Globus pallidus (tissue), 1 donor: ENCODE results near the gene EIF2D.
A peak's percentile ranks its signal among the peaks of the same experiment; 100 is the strongest.
"Not testable (repeated sequence)": the region's sequence is repeated elsewhere in the genome, so short reads cannot be mapped to it uniquely, and the experiment has no call there.

Experiments
- DNase-seq: peaks from one replicate; pipeline ENCODE4 v3.0.0-alpha.2; 2015; ENCODE audit warnings: low spot score

EIF2D gene

DNA sequence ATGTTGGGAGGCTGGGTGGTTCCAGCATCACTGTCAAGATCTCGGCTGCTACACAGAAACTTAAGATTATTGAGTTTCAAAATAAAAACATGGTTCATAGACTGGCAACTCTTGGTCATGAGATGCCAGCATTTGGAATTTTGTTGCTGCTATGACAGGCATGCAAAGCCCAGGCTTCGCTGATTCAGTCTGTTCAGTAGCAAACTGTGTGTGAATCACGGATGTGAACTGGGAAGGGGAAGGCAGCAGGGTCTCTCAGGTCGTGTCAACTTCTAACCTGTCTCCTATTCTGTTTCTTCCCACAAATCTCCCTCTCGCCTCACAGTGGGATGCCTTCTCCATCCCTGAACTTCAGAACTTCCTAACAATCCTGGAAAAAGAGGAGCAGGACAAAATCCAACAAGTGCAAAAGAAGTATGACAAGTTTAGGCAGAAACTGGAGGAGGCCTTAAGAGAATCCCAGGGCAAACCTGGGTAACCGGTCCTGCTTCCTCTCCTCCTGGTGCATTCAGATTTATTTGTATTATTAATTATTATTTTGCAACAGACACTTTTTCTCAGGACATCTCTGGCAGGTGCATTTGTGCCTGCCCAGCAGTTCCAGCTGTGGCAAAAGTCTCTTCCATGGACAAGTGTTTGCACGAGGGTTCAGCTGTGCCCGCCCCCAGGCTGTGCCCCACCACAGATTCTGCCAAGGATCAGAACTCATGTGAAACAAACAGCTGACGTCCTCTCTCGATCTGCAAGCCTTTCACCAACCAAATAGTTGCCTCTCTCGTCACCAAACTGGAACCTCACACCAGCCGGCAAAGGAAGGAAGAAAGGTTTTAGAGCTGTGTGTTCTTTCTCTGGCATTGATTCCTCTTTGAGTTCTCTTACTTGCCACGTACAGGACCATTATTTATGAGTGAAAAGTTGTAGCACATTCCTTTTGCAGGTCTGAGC is 25.5 kb downstream of the EIF2D start:
- DNase-seq: no peak

GRCh38 chr1:206584683-206585082 is 27.6 kb downstream of the EIF2D start:
- DNase-seq: no peak

- peak; percentile 63 for DNase-seq
These were observed 28.3 kb downstream of the EIF2D start for GRCh38 chr1:206583707-206584648.

DNA sequence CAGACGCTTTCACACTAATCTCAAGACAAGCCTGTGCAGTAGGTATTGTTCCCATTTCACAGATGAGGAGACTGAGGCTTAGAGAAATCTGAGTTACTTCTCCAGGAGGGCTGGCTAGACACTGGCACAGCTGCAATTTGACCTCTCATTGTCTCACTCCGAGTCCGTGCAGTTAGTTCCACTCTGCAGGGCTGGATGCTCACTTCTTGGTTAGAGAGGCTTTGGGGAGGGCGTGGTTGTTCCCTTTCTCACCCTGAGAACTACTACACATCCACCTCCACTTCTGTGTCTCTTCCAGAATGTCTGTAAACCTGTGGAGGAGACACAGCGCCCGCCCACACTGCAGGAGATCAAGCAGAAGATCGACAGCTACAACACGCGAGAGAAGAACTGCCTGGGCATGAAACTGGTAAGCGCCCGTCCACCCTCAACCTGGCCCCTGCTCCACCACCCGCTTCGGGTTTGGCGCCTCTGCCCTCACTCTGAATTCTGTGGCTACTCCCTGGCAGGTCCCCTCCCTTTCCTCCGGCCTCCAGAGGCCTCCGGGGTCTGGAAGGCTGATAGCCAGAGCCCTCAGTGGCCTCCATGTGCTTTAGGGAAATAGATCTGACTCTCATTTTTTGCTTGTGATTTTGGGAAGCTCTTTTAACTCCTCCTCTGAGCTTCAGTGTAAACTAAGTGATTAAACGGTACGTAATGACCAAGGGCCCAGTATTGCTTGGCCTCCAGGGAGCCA is 29.1 kb downstream of the EIF2D start:
- no peak for DNase-seq

DNA sequence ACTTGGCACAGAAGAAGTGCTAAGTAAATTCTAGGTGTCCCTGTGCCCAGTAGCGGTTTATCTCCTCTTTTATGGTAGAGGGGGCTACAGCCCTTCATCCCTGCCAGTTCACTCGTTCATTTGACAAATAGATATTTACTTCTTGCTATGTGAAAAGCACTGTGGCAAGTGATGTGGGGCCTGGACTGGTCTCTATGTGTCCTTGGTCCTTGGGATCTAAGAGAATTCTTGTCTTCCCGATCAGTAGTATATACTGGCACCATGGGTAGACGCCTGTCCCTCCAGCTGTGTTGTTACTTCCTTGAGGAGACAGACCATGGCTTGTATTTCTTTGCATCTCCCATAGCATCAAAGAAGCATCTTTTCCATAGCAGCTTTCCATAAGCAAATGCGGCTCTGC is 29.7 kb downstream of the EIF2D start:
- DNase-seq: no peak

DNA sequence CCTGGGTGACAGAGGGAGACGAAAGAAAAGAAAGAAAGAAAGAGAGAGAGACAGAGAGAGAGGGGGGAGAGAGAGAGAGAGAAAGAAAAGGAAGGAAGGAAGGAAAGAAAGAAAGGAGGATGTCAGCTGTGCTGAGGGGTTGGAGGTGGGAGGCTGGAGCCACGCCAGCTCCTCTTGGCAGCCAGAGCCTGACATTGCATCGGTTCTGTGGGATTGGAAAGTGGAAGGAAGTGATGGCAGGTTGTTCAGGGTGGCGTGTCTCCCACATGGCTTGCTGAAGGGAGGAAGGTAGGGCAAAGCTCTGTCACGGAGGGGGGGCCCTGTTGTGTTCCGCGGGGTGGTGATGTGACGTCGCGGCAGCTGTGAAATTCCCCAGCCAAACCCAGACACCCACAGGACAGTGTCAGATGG is 30.7 kb downstream of the EIF2D start:
- DNase-seq: no peak

GRCh38 chr1:206581114-206581497 is 31.2 kb downstream of the EIF2D start:
- not testable (repeated sequence) for DNase-seq

DNA sequence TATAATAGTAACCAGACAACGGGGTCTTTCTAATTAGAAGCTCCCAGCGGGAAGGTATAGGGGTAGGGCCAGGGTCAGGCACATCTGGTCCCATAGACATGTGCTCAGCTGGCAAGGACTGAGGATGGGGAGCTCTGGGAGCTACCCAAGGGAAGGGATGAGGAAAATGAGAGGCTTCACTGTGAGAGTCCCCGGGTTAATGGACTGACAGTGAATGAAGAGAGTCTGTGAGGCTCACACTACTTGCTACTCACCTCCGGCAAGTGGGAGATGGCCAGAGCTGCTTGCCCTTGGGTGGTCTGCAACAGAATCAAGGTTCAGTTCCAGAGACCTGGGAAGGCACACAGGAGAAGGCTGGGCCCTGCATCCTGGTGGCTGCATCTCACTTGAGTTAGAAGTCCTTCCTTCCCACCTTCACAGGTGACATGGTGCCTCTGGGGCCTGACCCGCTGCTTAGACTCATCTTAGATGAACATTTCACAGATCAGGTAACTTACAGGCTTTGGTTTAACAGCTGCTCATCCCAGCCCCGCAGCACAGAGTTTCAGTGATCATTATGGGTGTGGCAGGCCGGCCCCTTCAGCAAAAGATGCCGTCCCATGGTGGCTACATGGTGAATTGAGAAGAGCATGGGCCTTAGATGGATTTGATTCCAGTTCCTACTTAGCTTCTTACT is 31.7 kb downstream of the EIF2D start:
- DNase-seq: no peak

GRCh38 chr1:206579747-206580437 is 32.4 kb downstream of the EIF2D start:
- peak; percentile 71 for DNase-seq

DNA sequence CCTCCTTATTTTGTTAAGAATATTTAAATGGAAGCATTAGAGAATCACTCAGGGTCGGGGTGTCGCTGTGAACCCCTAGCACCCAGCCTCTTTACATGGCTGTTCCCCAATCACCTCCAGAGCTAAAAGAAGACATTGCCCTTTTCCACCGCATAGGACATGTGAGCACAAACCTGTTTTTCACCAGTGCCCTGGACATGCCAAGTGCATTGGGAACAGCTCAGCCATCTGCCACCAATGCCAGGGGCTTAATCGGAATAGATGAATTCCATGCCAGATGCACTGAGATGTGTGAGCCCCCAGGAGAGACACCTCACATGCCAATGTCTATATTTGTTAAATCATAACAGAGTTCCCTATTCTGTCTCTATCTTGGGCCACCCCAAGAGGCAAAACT is 33.3 kb downstream of the EIF2D start:
- no peak for DNase-seq

- no peak for DNase-seq
These were observed 33.9 kb downstream of the EIF2D start for GRCh38 chr1:206578068-206578977.

- no peak for DNase-seq
These were observed 34.6 kb downstream of the EIF2D start for GRCh38 chr1:206577626-206578025.

GRCh38 chr1:206575894-206576737 is 36.1 kb downstream of the EIF2D start:
- no peak for DNase-seq

- peak; percentile 68 for DNase-seq
These were observed 36.9 kb downstream of the EIF2D start for GRCh38 chr1:206575165-206575893.

- no peak for DNase-seq
These were observed 38.5 kb downstream of the EIF2D start for GRCh38 chr1:206573762-206574161.

DNA sequence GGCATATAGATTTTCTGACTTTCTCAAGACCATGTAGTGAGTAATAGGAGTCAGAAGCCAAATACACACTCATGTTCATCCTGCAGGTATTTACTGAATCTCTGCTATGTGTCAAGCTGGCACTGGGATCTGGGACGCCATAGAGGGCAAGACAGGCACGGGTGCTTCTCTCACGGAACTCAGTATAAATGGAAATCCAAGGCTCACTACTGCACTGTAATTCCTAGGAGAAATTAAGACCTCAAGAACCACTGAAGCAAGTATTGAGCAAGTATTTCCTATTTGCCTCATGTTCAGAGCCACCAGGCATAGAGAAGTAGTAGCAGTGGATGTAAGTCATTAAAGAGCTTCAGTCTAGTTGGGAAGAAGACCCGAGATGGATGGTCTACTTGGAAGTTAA is 38.9 kb downstream of the EIF2D start:
- no peak for DNase-seq

DNA sequence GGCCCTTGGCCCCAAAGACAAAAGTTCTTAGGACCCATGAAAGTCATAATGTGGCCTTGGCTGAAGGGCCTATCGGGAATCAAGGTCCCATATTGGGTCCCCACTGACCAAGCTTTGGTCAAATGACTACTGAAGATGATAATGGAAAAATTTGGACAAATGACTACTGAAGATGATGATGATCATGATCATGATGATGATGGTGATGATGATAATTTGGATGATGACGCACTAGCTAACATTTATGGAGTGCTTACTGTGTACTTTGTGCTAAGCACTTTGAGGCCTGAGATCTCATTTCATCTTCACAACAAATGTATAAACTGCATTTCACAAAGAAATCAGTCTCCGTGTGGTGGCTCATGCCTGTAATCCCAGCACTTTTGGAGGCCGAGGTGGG is 39.4 kb downstream of the EIF2D start:
- DNase-seq: no peak

DNA sequence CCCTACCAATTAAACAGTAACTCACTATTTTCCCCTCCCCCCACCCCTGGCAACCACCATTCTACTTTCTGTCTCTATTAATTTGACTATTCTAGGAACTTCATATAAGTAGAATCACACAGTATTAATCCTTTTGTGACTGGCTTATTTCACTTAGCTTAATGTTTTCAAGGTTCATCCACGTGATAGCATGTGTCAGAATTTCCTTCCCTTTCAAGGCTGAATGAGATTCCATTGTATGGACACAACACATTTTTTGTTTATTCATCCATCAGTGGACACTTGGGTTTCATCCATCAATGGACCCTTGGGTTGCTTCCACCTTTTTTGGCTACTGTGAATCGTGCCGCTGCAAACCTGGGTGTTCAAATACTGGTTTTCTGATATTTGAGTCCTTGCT is 41.7 kb downstream of the EIF2D start:
- DNase-seq: no peak
